HG02763 (cell line): ENCODE measurements around the gene RAI1.
"Not testable (repeated sequence)": the region's sequence is repeated elsewhere in the genome, so short reads cannot be mapped to it uniquely, and the experiment has no call there.

Experiments
- ATAC-seq: cut with Tn5 transposase; IDR thresholded peaks from one replicate; pipeline ENCODE4 v1.9.1; 2021; ENCODE audit warnings: mild to moderate bottlenecking, moderate library complexity; ENCODE audit not compliant: unreplicated experiment

RAI1 gene

DNA sequence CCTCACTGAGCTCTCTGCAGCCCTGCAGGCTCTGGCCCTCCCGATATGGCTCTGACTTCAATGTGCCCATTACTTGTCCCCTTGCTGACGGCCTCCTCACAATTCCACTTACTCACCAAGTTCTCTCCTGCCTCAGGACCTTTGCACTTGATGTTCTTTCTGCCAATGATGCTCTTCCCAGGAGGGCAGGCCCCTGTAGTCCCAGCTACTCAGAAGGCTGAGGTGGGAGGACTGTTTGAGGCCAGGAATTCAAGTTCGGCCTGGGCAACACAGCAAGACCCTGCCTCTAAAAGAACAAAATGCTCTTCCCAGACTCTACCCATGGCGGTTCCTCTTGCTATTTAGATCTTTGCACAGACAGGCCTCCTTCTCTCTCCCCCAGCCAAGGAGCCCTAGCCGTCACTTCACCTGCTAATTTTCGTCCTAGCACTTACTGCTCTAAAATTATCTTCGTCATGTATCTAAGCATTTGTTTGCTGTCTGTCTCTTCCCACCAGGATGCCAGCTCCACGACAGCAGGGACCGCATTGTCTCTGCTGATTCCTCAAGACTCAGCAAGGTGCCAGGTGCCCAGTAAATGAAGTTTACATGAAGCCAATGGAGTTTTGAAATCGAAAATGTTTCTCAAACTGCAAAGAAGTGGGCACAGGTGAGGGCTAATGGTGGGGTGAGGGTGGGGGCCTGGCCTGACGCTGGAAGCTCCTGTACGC is 626 bp upstream of the RAI1 start:
- no peak for ATAC-seq

DNA sequence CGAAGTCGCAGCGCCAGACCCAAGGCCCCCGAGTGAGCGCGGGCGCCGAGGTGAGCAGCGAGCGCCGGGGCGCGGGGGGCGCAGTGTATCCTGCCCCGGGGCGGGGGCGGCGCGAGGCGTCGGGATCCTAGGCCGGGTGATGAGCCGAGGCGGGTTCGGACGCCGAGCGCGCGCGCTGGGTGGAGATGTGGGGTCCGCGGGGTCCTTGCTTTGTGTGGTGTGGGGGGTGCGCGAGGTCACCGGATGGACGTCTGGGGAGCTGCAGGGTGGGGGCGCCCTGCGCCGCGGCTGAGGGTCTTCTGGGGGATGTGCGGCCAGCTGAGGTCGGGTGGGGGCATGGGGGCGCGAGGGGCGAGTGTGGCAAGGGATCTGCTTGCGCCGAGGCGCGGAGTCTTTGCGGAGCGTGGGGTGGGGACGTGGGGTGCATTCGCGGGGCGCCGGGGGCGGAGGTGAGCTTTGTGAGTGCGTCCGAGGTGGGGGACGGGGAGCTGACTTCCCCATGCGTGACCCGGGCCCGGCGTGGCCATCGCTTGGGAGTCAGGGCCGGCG is 560 bp downstream of the RAI1 start:
- ATAC-seq, result peak; percentile 27

DNA sequence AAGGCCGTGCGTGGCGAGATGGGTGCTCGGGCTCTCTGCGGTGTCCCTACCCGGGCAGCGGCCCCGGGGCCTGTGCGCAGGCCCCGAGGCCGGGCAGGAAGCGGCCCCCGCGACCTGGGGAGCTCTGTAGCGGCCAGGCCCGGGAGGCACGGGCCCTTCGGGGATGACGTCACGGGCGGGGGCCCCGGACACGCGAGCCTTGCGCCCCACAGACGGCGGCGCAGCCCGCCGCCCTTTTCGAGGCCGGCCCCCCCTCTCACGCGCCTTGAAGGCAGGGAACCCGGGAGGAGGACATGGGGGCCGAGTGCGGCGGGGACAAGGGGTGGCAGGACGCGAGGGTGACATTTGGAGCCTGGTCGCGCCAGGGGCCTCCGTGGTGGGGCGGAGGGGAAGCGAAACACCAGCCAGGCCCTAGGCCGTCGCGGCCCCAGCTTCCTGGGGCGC is 1.1 kb downstream of the RAI1 start:
- peak; percentile 43 for ATAC-seq

DNA sequence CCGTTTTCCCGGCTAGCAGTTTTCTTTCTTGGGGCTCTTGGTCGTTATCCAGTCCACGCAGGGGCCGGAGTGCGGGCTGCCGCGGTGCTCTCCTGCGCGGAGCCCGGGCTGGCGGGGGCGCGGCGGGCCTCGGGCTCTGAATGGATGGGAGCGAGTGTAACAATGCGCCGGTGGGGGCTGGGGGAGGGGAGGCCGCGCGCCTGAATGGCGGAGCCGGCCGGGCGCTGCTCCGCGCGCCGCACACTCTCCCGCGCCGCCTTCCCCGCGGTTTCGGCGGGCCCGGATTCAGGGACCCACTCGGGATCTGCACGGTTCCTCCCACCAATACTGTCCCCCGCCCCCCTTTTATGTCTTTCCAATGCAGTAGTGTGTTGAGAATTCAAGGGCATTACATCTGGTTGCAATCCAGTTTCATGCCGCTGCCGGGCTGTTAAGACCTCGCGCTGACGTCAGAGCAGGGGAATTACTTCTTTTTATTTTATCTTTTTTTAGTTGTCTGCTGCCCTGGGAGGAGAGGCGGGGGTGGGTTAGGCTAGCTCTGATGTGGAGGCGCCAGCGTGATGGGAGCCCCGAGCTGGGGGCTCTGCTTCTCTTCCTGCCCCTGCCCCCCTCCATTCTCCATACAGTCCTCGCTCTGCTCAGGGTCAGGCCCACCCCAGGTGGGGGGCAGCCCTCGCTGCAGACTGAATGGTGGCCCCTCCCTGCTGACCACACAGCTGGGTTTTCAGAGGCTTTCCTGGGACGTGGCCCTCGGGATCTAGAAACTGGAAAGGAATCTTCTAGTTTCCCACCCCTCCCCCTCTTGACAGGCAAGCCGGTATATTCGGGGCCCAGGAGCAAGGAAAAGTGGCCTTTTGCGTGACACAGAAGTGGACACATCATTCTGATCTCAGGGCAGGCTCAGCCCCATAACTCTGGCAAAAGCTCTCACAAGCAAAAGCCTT is 1.8 kb downstream of the RAI1 start:
- ATAC-seq, result peak; percentile 27

- ATAC-seq, result no peak
These were observed 2.6 kb downstream of the RAI1 start for GRCh38 chr17:17683710-17684365.

DNA sequence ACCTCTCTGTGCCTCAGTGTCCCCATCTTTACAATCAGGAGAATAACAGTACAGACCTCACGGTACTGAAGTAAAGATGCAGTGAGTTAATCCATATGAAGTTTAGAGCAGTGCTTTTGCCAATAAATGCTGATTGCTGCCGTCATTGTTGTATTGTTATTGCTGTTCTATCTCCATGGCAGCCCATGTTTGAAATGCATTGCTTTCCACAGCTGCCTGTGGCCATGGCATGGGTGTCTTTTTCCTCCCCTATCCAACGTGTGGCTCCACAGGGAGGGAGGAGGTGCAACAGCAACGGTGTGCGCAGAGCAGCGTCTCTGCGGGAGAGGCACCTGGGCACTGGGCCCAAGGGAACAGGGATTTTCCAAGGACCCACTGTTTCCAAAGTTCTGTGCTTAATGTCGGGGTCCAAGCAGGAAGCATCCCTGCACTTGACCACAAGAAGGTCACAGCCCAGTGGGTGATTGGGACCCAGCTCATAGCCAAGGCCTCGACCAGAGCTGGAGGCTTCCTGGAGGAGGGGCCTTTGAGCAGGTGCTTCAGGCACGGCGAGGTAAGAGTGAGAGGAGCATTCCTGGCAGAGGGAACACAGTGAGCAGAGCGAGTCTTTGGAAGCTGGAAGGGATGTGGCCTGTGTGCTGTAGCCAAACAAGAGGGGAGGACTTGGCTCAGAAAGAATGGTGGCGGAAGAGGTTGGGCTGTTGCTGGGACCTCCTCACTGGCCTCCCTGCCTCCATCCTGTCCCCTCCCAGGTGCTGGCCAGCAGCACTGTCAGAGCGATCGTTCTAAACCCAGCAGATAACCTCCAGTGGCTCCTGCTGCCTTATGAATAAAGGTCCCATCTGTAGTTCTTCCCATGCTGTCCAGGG is 3.9 kb downstream of the RAI1 start:
- ATAC-seq, result no peak

DNA sequence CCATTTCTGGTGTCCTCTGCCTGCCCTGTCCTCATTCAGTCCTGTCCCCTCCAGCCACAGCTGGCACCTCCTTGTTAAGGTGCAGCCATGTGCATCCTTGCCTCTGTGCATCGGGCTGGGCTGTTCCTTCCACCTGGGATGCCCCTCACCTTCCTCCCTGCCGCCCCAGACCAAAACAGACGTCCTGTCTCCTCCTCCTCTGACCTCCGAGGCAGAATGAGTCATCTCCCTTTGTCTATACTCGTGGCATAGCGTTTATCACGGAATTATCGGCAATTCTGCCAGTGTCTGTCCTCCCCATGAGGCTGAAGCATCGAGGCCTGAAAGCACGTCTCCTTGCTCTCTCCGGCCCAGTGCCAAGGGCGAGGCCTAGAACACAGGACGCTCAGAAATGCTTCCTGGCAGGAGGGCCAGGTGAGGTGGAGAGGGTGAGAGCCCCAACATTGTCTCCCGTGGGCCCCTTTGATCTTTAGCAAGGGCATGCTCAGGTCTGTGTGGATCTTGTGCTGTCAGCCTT is 4.6 kb downstream of the RAI1 start:
- ATAC-seq, result no peak

GRCh38 chr17:17689312-17689711 is 8.1 kb downstream of the RAI1 start:
- no peak for ATAC-seq

DNA sequence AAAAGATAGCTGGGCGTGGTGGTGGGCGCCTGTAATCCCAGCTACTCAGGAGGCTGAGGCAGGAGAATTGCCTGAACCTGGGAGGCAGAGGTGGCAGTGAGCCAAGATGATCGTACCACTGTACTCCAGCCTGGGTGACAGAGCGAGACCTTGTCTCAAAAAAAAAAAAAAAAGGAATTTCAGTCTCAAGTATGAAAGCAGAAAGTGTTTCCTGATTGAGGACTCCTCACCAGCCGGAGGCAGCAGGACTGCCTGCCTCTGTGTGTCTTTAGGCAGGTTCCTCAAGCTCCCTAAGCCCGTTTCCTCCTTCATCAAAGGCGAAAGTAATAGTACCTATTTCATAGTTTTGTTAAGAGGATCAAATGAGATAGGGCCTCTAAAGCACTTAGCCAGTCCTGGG is 9.0 kb downstream of the RAI1 start:
- not testable (repeated sequence) for ATAC-seq

- ATAC-seq, result no peak
These were observed 10.4 kb downstream of the RAI1 start for GRCh38 chr17:17691468-17692263.

DNA sequence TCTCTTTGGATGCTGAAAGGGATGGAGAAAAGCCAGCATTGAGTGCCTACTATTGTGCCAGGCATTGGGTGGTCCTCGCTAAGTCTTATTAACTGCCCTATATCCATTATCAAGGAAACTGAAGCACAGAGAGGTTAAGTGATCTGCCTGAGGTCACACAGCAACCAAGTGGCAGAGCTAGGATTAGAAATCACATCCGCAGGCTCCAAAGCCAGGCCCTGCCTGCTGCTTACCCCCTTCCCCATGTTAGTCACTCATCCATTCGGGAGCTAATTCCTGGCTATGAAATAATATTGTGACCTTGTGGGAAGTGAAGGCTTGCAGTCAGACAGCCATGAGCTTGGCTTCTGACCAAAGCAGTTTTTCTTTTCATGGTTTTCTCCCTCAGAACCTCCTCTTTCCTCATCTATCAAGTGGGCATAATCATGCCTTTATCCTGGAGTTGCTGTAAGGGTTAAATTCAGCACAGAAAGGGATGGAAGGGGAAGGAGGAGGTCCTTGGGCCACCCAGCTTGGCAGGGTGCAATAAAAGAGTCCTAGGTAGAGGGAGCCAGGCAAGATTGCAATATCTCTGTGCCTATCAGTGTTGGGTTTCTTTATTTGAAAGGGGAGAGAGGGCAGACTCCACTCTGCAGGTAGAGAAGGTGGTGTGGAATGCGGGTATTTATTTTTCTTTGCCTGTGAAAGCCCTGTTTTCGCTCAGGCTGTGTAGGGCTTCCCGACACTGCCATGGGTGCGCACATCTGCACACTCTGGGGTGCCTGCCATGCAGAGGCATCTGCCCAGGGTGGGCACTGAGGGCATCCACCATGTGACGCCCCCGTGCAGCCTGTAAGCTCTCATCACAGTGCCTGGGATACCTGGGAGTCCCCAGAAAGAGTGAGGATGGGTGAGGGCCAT is 11.3 kb downstream of the RAI1 start:
- ATAC-seq, result no peak

DNA sequence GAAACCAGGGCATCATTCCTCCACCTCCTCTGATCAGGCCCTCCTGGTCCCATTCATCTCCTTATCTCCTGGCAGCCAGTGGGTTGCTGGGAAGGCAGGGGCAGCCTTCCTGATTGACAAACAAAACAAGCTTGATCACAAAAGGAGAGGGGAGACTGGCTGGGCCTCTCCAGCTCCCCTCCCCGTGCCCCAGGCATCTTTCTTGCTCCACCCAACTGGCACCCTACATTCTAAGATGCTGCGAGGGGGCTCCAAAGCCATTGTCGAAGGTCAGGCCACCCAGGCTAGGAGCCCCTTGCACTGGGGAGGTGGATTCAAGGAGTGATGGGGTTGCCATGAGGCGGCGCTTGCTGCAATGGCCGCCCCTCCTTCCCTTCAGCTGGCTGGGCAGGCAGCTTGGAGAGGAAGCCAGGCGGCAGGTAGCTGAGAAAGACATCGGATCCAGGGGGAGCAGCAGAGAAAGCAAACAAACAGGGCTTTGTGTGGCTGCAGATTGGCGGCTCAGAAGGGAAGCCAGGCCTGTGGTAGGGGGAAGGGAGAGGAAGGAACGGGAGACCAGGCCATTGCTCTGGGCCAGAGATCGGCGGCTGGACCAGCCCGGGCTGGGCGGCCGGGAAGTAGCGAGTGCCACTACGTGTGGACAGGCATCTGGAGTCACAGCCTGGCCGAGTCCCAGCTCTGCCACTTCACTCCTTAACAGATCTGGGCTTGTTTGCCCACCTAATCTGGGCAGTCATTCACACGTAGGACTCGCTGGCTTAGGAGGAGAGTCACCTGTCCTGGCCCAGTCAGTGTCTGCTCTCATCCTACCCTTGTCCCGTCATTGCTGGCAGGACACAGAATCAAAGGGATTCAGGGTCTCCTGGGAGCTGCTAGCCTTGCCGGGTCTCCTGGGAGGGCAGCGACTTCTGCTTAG is 12.3 kb downstream of the RAI1 start:
- ATAC-seq, result no peak

GRCh38 chr17:17694169-17695081 is 13.2 kb downstream of the RAI1 start:
- ATAC-seq, result peak; percentile 59

GRCh38 chr17:17696085-17696484 is 14.8 kb downstream of the RAI1 start:
- no peak for ATAC-seq

- no peak for ATAC-seq
These were observed 15.8 kb downstream of the RAI1 start for GRCh38 chr17:17696882-17697633.
